HuH-7.5 (cell line): ENCODE measurements around the gene LRIT3.

Experiments
- DNase-seq: peaks from one replicate; pipeline ENCODE4 v3.0.0; 2011; ENCODE audit warnings: low spot score

Gene LRIT3

GRCh38 chr4:109847896-109848442 is at the start of gene LRIT3:
Gene LRIT3, plus strand, starts transcription at chr4:109848107. Its CDS starts 95 bp downstream, at chr4:109848202.
- DNase-seq: no peak

DNA sequence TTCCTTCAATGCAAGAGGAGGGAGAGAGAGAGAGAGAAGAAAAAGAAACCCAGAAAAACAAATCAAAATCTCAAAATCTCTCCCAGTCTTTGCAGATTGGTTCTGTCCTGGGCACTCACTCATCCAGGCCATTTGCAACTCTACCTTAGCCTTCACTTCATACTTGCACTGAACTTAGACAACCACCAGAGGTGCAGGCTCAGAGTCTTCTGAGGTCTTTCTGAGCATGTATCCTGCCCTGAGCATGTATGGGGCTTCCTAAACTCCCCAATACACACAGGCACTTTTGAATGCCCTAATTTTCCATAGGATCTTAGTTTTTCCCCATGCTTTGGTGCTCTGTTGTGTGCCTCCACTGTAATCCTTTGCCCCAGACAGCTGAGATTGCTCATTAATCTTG is 49.0 kb upstream of the LRIT3 start:
- DNase-seq: no peak

GRCh38 chr4:109801099-109801789 is 46.7 kb upstream of the LRIT3 start:
- no peak for DNase-seq

GRCh38 chr4:109801895-109802319 is 46.0 kb upstream of the LRIT3 start, which contains the start of gene CFI:
Gene CFI, minus strand, starts transcription at chr4:109801999. Its CDS starts 28 bp downstream, at chr4:109801971.
- no peak for DNase-seq

- DNase-seq: no peak
These were observed 43.9 kb upstream of the LRIT3 start for GRCh38 chr4:109803924-109804571.

DNA sequence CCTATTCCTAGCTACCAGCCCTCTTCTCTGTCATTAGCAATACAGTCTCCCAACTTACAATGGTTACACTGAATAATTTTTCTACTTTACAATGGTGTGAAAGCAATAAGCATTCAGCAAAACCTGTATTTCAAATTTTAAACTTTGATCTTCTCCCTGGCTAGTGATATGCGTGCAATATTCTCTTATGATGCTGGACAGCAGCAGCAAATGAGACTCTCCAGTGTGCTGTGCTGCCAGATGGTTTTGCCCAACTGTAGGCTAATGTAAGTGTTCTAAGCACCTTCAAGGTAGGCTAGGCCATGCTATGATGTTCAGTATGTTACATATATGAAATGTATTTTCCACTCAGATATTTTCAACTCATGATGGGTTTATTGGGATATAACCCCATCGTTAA is 38.3 kb upstream of the LRIT3 start:
- no peak for DNase-seq

DNA sequence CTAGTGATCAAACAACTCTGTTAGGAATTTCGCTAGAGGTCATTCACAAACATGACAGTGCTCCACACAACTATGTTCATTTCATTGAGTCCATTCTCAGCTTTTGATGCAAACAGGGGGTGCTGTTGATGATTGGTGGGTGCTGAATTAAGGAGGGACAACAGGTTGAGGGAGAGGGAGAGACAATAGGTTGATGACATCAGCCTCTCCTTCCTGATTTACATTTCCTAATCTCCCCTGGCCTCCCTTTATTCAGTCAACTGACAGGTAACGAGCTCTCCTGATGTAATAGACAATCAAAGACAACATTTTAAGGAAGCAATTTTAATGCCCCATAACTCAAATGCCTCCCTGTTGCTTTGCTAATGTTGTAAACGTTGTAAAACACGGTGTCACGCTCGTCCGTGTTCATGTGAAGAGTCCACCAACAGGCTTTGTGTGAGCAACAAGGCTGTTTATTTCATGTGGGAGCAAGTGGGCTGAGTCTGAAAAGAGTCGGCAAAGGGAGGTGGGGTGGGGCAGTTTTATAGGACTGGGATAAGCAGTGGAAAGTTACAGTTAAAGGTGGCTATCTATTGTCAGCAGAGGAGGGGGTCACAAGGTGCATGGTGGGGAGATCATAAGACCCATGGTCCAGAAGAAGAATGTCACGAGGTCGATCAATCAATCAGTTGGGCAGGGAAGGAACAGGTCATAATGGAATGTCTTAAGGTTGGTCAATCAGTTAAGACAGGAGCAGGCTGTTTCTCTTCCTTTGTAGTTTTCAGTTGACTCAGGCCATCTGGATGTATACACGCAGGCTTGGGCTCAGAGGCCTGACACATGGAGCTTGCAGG is 37.1 kb upstream of the LRIT3 start:
- no peak for DNase-seq

DNA sequence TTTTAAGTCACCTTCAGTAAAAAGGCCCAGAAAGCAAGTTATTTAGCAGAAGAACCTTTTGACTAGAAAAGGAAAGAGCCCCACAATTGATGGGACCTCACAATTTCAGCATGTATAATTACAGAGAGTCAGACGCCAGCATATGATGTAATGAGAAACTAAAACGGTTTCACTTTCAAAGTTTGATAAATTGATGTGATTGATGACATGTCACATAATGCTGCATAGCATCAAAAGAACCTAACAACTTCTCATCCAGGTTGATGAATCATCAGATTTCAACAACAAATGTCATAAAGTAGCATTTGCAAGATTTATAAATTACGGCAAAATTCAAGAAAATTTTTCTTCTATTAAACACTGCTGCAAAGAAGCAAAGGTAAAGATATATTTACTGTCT is 36.2 kb upstream of the LRIT3 start:
- DNase-seq: no peak

DNA sequence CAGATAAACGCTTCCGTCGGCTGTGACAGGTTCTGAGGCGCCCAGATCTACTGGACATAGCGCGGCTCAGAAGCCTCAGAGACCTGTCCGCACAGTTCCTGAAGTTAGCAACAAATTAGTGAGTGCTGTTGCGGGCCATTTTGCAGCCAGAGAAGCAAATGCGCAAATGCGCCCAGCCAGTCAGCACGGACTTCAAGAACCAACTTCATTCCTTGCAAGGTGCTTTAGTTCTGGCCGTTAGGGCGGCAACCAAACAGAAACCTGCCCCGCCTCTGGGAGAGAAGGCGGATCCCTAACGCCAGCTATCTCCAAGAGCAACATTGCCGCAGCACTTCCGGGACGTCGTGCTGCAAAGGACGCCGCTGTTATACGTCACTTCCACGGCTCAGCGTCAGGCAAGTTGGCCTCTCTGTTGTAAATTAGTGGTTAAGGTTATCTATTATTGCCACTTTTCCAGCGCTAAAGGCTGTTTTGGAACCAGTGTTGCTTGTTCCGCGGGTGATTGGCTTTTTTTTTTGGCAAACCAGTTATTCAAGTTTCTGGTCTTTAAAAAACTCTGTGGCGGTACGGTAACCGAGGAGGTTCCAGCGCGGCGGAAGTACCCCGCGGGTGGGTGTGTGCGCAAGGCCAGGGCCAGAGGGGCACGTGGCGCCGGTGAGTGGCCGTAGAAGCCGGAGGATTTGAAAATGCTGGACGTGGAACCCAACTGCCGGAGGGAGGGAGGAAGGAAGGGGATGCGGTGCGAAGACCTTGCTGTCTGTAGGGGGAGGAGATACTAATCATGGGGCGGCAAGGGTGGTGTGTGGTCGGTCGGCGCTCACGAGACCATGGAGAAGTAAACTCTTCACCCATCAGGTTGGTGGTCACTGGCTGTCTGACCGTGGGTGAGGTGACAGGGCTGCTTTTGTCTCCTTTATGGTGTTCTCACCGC is 32.5 kb upstream of the LRIT3 start, which contains the start of gene GAR1:
TSS of gene GAR1 (plus strand) at position 612 of the 931 bp plus-strand sequence. CDS start 403 bp downstream, outside the sequence.
- DNase-seq: peak; percentile 53

- DNase-seq: no peak
These were observed 31.8 kb upstream of the LRIT3 start for GRCh38 chr4:109816082-109816442.

- DNase-seq: no peak
These were observed 31.0 kb upstream of the LRIT3 start for GRCh38 chr4:109816894-109817293.

- no peak for DNase-seq
These were observed 29.6 kb upstream of the LRIT3 start for GRCh38 chr4:109818268-109818667.

DNA sequence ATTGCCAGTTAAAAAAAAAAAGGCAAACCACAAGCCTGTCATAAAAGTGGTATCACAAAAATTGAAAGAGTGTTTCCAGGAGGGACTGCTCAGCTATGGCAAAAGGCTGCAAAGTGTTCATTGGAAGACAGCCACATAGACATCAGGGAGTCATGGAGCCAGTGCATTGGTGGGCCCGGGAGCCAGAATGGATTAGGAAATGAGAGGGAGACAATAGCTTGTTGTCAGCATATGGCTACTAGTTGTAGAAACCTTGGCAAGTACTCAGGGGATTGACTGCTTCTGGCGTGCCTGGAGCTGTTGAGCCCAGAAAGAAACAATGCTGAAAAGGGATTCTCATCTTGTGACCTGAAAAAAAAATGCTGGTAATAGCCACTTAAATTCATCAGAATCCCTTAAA is 27.3 kb upstream of the LRIT3 start:
- no peak for DNase-seq

GRCh38 chr4:109821185-109821584 is 26.7 kb upstream of the LRIT3 start:
- no peak for DNase-seq

DNA sequence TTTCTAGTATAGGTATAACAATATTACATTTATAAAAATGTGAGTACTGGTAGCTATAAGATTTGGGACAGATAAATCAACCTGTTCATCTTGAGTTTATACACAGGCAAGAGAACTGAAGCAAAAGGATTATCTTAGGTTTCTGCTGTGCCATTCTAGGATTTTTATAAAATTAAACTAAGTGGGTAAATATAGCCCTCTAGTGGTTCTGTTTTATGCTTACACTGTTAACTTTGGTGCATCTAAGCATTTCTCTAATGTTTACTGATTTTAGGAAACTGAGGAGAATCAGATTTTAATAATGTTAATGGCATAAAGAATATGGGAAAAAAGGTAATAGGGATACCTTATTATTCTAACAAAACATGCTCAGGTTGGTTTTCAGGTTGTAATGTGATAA is 21.2 kb upstream of the LRIT3 start:
- no peak for DNase-seq

DNA sequence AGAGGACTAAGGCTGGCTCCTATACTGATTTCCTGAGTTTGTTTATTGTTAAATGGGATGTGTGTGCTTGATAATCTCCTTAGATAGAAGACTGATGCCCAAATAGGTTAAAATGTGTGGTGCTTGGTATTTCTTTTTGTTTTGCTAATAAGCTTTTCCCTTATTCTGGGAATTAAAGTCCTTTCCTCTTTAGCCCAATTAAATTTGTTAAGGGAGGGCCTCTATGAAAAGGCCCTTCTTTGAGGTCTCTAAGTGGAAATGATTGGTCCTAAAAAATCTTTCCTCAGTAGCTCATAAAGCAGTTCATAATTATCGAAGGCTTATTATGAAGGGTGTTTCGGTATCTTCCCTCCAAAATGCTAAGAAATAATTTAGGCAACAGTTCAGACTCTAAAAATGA is 20.2 kb upstream of the LRIT3 start, which contains the start of gene RRH:
TSS of gene RRH (plus strand) at position 301 of the 400 bp plus-strand sequence. CDS start at position 357, 56 bp downstream.
- no peak for DNase-seq

DNA sequence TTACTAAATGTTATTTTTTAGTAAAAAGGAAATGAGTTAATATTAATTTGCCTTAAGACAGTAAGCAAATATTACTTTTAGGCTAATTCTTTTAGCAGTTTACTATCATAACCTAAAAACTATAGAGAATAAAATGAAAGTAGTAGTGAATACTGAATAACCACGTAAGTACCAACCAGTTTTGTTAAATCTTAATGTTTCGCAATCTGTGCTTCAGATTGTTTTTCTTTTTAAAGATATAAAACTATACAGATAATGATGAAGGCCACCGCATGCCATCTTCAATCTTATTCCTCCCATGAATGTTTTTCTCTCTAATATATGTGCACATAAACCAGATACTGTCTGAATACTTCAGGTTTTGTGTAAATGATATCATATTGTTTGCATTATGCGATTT is 14.2 kb upstream of the LRIT3 start:
- no peak for DNase-seq

DNA sequence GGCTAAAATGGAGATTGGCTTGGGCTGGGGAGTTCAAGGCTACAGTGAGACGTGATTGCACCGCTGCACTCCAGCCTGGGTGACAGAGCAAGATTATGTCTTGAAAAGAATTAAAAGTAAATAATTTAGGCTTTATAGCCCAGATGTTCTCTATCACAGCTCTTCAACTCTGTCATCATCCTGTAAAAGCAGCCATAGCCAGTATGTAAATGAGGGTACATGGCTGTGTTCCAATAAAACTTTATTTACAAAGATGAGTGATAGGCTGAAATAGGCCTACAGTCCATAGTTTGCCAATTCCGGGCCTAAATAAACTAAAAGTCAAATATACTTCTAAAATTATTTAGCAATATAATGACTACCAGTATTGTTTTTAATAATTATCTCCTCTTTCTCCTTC is 10.9 kb upstream of the LRIT3 start:
- DNase-seq: no peak

- DNase-seq: no peak
These were observed 1.4 kb upstream of the LRIT3 start for GRCh38 chr4:109846395-109847098.

DNA sequence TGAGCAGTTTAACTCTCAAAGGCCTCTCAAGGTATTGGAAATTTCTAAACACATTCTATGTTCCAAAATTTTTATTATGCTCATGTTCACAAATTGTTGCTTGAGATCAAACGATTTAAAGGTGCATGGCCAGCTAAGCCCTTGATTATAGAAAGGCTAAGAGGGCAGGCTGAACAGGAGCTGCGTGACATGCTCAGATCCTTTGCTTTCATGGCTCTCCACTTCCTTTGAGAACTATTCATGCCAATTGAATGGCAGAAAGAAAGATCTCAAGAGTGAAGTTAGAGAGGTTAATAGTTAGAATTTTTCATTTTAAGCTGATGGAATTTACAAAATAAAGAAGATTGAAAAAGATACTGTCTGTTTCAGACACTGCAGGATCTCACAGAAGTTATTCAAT is 594 bp downstream of the LRIT3 start:
- no peak for DNase-seq

GRCh38 chr4:109850601-109851000 is 2.7 kb downstream of the LRIT3 start:
- DNase-seq: no peak
